Esophagus muscularis mucosa (tissue), 4 donors: ENCODE data around the gene INPP4B. TPM values are rescaled to one million over a fixed set of nuclear protein-coding genes. Genes with fewer than 3 reads are reported as not detected.

Experiments used
- DNase-seq: peaks from one replicate; pipeline ENCODE4 v3.0.0-alpha.2; 2017; ENCODE audit errors: extremely low spot score
- H3K27ac ChIP-seq, 4 donors: fragments of 200-600 bp; sonication (generic); replicated peaks in 1 of 4; 1 replicate in 3 of 4; 2 replicates in 1 of 4; pipeline ENCODE4 v1.5.1; 2016 to 2019; ENCODE audit warnings: mild to moderate bottlenecking in 1 of 4
- H3K27me3 ChIP-seq, 4 donors: fragments of 200-600 bp; sonication (generic); one replicate each; pipeline versions ENCODE4 v1.5.1 to v1.6.0; 2016 to 2019
- H3K36me3 ChIP-seq, 4 donors: fragments of 200-600 bp; sonication (generic); one replicate each; pipeline ENCODE4 v1.5.1; 2016 to 2019
- H3K4me1 ChIP-seq, 4 donors: fragments of 200-600 bp; sonication (generic); one replicate each; pipeline ENCODE4 v1.5.1; 2016 to 2019
- H3K4me3 ChIP-seq, 4 donors: fragments of 200-600 bp; sonication (generic); 1 replicate in 2 of 4; 2 replicates in 2 of 4; pipeline ENCODE4 v1.5.1; 2016 to 2019; ENCODE audit warnings: mild to moderate bottlenecking in 4 of 4, moderate library complexity in 1 of 4
- H3K9me3 ChIP-seq, 4 donors: fragments of 200-600 bp; sonication (generic); 1 replicate in 3 of 4; 2 replicates in 1 of 4; pipeline ENCODE4 v1.5.1; 2016 to 2019
- CTCF ChIP-seq, 3 experiments: fragments of 200-600 bp in 2 of 3; fragments of 450-650 bp in 1 of 3; sonication (generic) in 2 of 3; IDR thresholded peaks; one replicate each; pipeline ENCODE4 v1.5.1; 2017 to 2019; ENCODE audit warnings: antibody characterized with exemption in 3 of 3, mild to moderate bottlenecking in 2 of 3, moderate library complexity in 1 of 3
- EP300 ChIP-seq: sonication (generic); formaldehyde crosslinking; IDR thresholded peaks from one replicate; pipeline ENCODE4 v1.6.1; 2017; ENCODE audit warnings: antibody characterized with exemption
- POLR2A ChIP-seq: fragments of 450-650 bp; IDR thresholded peaks from one replicate; pipeline ENCODE4 v1.6.1; 2017; ENCODE audit warnings: antibody characterized with exemption, moderate library complexity, mild to moderate bottlenecking, low read depth
- POLR2AphosphoS5 ChIP-seq, 2 donors: sonication (generic); formaldehyde crosslinking; IDR thresholded peaks; one replicate each; pipeline ENCODE4 v1.6.1; 2017; ENCODE audit warnings: antibody characterized with exemption in 2 of 2
- WGBS: methylation state at CpG from one replicate; pipeline ENCODE4 v1.1.5; 2018; 5-methylcytosine and 5-hydroxymethylcytosine counted together
- intact Hi-C: fragments of 100-400 bp; cut with DNase I; formaldehyde crosslinking; loops from one replicate; pipeline ENCODE4 v1.15.1; 2023
- total RNA-seq, 4 donors: library from RNA; depleted of rRNA; stranded (reverse); fragments of >200 nt; gene quantifications; one replicate each; pipeline versions ENCODE4 v1.1.0 to v1.2.1, GENCODE V29; 2016

INPP4B gene
- total RNA-seq, 4 donors from 2014 or later: 12.7 to 23.4 (median 15.9) TPM

- no peak for TF ChIP-seq POLR2A
- no peak for TF ChIP-seq EP300
- no peak for TF ChIP-seq POLR2AphosphoS5 (IDR thresholded peaks at IDR 0.05)
- TF ChIP-seq CTCF (IDR thresholded peaks at IDR 0.05): no peak
- no peaks in the 10 kb centered on the region for H3K36me3 ChIP-seq
- DNase-seq: no peak
- H3K4me1 ChIP-seq: no peaks in the 10 kb centered on the region
- intact Hi-C loops: no loop called here
- no peaks in the 10 kb centered on the region for H3K27me3 ChIP-seq
- no peak overlapping the region for H3K4me3 ChIP-seq
- H3K9me3 ChIP-seq: no peaks in the 10 kb centered on the region
- 96% methylated on average over 2 of the region's 2 CpGs for WGBS
- no peak overlapping the region for H3K27ac ChIP-seq
These were observed 72.6 kb downstream of the INPP4B start for GRCh38 chr4:142773505-142773904.

GRCh38 chr4:142762280-142762679 lies 83.8 kb downstream of the INPP4B start:
- Histone ChIP-seq H3K4me1 (peaks cover 0 to 8% (median 7%) of the 10 kb centered on the region in 4 donors), H3K36me3 (no peaks in the 10 kb centered on the region), H3K9me3 (no peaks in the 10 kb centered on the region), H3K27me3 (no peaks in the 10 kb centered on the region), H3K27ac (no peak overlapping the region), H3K4me3 (no peak overlapping the region)
- TF ChIP-seq POLR2A (no peak), EP300 (no peak), POLR2AphosphoS5 (IDR thresholded peaks at IDR 0.05) (no peak), CTCF (IDR thresholded peaks at IDR 0.05) (no peak)
- intact Hi-C loops: no loop called here
- WGBS: 90% methylated on average over 2 of the region's 2 CpGs
- DNase-seq: no peak

GRCh38 chr4:142752202-142752786 lies 93.8 kb downstream of the INPP4B start:
- Histone ChIP-seq H3K27me3 (no peaks in the 10 kb centered on the region), H3K4me1 (peaks cover 2 to 11% (median 7%) of the 10 kb centered on the region in 4 donors), H3K4me3 (no peak overlapping the region), H3K27ac (peak overlapping the region in 1 of 4 donors; percentile 24), H3K9me3 (no peaks in the 10 kb centered on the region), H3K36me3 (no peaks in the 10 kb centered on the region)
- WGBS: 49% methylated on average over 6 of the region's 6 CpGs
- TF ChIP-seq POLR2A (no peak), EP300 (no peak), POLR2AphosphoS5 (IDR thresholded peaks at IDR 0.05) (no peak), CTCF (IDR thresholded peaks at IDR 0.05) (no peak)
- DNase-seq: no peak
- intact Hi-C loops: no loop called here

GRCh38 chr4:142743121-142743825 lies 102.8 kb downstream of the INPP4B start:
- Histone ChIP-seq H3K4me1 (no peaks in the 10 kb centered on the region), H3K27ac (no peak overlapping the region), H3K4me3 (no peak overlapping the region), H3K27me3 (no peaks in the 10 kb centered on the region), H3K36me3 (no peaks in the 10 kb centered on the region), H3K9me3 (peaks cover 0 to 10% (median 2%) of the 10 kb centered on the region in 4 donors)
- DNase-seq: no peak
- intact Hi-C loops: no loop called here
- TF ChIP-seq CTCF (IDR thresholded peaks at IDR 0.05): no peak
- TF ChIP-seq POLR2AphosphoS5 (IDR thresholded peaks at IDR 0.05): no peak
- no peak for TF ChIP-seq POLR2A
- no peak for TF ChIP-seq EP300
